GM18519 (cell line): ENCODE data around the gene MCAM.

Experiments used
- ATAC-seq: cut with Tn5 transposase; IDR thresholded peaks from one replicate; pipeline ENCODE4 v1.9.1; 2021; ENCODE audit warnings: mild to moderate bottlenecking, moderate library complexity; ENCODE audit not compliant: unreplicated experiment, low FRiP score

Gene MCAM

DNA sequence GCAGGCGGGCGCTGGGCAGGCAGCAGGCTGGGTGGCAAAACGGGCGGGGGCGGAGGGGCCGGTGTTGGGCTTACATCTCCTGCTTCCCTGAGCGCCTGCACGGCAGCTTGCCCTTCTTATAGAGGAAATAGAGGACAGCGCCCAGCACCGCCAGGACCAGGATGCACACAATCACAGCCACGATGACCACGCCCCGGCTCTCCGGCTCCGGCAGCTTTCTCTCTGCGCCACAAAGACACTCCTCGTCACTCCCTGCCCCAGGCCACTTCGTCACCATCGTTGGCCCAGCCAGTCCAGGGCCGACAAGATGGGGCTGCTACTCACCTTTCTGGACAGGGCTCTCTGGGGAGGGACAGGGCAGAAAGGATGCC, 6.3 kb downstream of the MCAM start:
- ATAC-seq: no peak

- ATAC-seq: no peak
Observed at GRCh38 chr11:119309953-119310681, 6.8 kb downstream of the MCAM start.

DNA sequence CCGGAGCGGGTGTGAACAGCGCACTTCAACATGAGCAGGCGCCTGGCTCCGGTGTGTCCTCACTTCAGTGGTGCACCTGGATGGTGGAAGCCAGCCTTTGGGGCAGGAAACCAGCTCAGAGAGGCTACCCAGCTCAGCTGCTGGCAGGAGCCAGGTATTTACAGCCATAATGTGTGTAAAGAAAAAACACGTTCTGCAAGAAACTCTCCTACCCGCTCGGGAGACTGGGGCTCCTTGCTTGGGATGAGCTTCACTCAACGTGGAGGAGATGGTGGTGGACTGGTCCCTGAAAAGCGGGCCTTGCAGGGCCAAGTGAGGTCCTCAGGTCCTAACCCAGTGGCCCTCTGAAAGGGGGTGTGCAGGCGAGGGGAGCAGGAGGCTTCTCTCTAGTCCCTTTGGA, 7.5 kb downstream of the MCAM start:
- ATAC-seq: no peak

DNA sequence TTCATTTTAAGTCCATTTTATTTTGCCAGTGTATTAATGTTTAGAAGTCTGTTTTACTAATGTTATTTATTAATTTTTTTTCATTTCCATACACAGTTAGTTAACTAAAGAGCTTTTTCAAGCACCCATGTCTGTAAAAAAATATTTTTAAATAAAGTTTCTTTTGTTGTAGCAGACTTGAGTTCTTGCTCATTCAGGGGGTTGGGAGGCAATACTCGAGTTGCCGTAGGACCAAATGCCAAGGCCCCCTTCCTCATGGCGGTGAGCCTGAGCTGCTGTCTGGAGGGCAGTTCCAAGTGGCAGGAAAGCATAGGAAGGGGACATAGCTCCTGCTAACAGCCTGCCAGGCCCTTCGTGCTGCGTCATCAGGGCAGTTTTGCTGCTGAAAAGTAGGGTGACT, 9.0 kb downstream of the MCAM start:
- no peak for ATAC-seq

DNA sequence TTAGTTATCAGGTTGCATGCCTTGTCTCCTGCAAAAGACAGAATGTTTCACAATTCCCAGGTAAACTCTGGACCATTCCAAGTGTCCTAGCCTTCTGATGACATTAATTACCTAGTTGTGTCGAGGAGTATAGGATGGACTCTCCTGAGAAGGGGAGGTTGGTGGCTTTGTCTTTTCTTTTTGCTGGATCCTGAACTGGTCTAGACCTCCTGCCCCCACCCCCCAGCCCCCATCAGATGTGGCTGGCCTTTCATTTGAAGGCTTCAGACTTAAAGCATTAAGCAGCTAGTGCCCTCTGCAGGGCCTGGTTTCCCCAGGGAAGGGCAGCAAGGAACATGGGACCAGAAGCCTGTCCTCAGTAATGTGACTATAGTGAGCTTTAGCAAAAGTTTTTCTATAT, 9.7 kb downstream of the MCAM start:
- no peak for ATAC-seq

GRCh38 chr11:119306373-119306890, 10.5 kb downstream of the MCAM start:
- ATAC-seq: no peak

- ATAC-seq: no peak
Observed at GRCh38 chr11:119305556-119306372, 11.2 kb downstream of the MCAM start.

DNA sequence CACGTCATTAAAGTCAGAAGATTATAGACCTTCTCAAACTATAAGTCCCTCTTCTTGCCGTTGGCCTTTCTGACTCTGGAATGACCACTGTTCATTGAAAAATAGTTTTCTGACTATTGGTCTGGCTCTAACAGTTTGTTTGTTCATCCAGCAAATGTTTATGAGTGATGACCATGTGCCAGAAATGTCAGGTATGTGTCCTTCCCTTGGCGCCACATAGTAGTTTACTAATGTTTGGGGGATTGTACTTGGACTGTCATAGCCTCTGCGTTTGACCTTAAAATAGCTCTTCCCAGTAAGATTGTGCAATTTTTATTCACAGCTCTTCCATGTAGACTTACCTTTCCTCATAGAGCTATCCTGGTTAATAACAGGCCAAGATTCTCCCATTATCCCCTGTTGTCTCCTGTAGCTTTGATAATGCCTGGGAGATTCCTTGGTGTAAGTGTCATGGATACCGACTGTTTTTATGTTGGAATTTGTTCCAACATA, 13.7 kb downstream of the MCAM start:
- ATAC-seq: no peak

- ATAC-seq: no peak
Observed at GRCh38 chr11:119300198-119300964, 16.5 kb downstream of the MCAM start.

- ATAC-seq: no peak
Observed at GRCh38 chr11:119299416-119299815, 17.5 kb downstream of the MCAM start.

- ATAC-seq: no peak
Observed at GRCh38 chr11:119298726-119299125, 18.2 kb downstream of the MCAM start.

- no peak for ATAC-seq
Observed at GRCh38 chr11:119297938-119298337, 19.0 kb downstream of the MCAM start.

DNA sequence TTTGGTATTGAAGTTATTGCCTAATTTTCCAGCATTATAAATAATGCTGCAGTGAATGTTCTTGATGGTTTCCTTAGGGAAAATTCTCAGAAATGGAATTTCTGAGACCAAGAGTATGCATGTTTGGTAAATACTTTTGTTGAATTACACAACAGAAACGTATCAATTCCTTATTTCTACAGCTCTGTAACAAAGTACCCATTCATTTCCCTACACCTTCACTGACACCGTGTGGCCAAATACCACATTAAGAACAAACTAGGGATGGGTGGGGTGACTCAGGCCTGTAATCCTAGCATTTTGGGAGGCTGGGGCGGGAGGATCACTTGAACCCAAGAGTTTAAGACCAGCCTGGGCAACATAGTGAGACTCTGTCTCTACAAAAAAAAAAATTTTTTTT, 21.8 kb downstream of the MCAM start:
- no peak for ATAC-seq

GRCh38 chr11:119293461-119293860, 23.5 kb downstream of the MCAM start:
- no peak for ATAC-seq

- ATAC-seq: no peak
Observed at GRCh38 chr11:119290894-119291497, 25.9 kb downstream of the MCAM start.

GRCh38 chr11:119288219-119288618, 28.7 kb downstream of the MCAM start:
- no peak for ATAC-seq

DNA sequence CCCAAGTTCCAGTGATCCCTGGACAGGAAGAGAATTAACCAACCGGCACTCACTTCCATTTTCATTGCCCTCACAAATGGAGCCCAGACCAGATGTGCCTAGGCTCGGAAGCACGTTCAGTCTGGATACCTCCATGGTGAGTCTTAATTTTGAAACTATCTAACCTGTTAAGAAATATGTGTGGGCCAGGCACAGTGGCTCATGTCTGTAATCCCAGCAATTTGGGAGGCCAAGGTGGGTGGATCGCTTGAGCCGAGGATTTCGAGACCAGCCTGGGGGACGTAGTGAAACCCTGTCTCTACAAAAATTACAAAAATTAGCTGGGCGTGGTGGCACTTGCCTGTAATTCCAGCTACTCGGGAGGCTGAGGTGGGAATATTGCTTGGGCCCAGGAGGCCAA, 31.5 kb downstream of the MCAM start:
- ATAC-seq: no peak

DNA sequence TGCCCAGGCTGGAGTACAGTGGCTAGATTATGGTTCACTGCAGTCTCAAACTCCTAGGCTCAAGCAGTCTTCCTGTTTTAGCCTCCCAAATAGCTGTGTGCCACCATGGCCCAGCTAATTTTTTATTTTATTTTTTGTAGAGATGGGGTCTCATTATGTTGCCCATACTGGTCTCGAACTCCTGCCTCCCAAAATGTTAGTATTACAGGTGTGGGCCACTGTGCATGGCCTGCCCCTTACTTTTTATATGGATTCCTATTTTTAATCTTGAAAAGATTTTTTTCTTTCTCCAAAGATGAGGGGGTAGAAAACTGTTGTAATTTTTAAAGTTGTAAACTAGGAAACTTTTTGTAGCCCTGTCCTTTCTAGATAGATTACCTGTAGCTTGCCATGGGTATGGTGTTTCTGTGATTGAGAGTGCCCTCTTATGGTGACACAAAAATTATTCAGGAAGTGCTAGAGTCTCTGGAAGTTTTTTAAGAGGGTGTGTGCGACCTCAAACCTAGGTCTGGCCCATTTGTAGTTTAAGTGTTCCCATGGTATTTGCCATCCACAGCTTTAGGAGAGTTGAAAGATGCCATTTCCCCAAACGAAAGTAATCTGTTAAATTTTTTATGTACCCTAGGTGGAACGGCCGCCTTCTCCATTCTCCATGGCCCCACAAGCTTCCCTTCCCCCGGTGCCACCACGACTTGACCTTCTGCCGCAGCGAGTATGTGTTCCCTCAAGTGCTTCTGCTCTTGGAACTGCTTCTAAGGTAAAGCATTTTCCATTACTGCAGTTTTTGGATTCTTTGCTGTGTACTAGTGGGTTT, 32.4 kb downstream of the MCAM start:
- no peak for ATAC-seq

- ATAC-seq: no peak
Observed at GRCh38 chr11:119282495-119282894, 34.4 kb downstream of the MCAM start.

- no peak for ATAC-seq
Observed at GRCh38 chr11:119277660-119278059, 39.3 kb downstream of the MCAM start.
